22Rv1 (cell line): Measurements from ENCODE around the gene GLI2.

Experiments used
- H3K27ac ChIP-seq: fragments of 450-650 bp; 2 replicates; pipeline ENCODE4 v1.5.1; 2017
- CTCF ChIP-seq: fragments of 450-650 bp; IDR thresholded peaks from 2 replicates; pipeline ENCODE4 v1.5.1; 2017; ENCODE audit warnings: mild to moderate bottlenecking
- ZFX ChIP-seq: fragments of 450-650 bp; IDR thresholded peaks from 2 replicates; pipeline ENCODE4 v1.6.1; 2017; ENCODE audit warnings: antibody characterized with exemption, borderline replicate concordance

GLI2 gene

GRCh38 chr2:120763508-120763907 lies 27.8 kb downstream of the GLI2 start:
- TF ChIP-seq CTCF, result no peak
- TF ChIP-seq ZFX, result no peak
- H3K27ac ChIP-seq, result no peak overlapping the region

GRCh38 chr2:120763931-120764330 lies 28.3 kb downstream of the GLI2 start:
- H3K27ac ChIP-seq, result no peak overlapping the region
- TF ChIP-seq ZFX (no peak), CTCF (no peak)

GRCh38 chr2:120764492-120764891 lies 28.8 kb downstream of the GLI2 start:
- H3K27ac ChIP-seq, result no peak overlapping the region
- no peak for TF ChIP-seq CTCF
- no peak for TF ChIP-seq ZFX

GRCh38 chr2:120764991-120765677 lies 29.5 kb downstream of the GLI2 start:
- no peak for TF ChIP-seq ZFX
- TF ChIP-seq CTCF, result no peak
- no peak overlapping the region for H3K27ac ChIP-seq

GRCh38 chr2:120765678-120766469 lies 30.2 kb downstream of the GLI2 start:
- H3K27ac ChIP-seq, result no peak overlapping the region
- TF ChIP-seq ZFX (no peak), CTCF (no peak)

- TF ChIP-seq ZFX, result no peak
- no peak overlapping the region for H3K27ac ChIP-seq
These were observed 31.0 kb downstream of the GLI2 start for GRCh38 chr2:120766470-120767351.

- TF ChIP-seq CTCF (no peak), ZFX (no peak)
These were observed 31.9 kb downstream of the GLI2 start for GRCh38 chr2:120767486-120768005.

More at GRCh38 chr2:120767486-120768005, 31.9 kb downstream of the GLI2 start:
- H3K27ac ChIP-seq, result no peak overlapping the region
